ENCODE results near the gene MAPK10. TPM values are rescaled to one million over a fixed set of nuclear protein-coding genes. Genes with fewer than 3 reads are reported as not detected.

Gene MAPK10
- total and polyA plus RNA-seq, 2 donors (not counting 3 experiments of a cell fraction or from before 2014, with no cell fraction given), result 0.17 TPM; not detected in 1

DNA sequence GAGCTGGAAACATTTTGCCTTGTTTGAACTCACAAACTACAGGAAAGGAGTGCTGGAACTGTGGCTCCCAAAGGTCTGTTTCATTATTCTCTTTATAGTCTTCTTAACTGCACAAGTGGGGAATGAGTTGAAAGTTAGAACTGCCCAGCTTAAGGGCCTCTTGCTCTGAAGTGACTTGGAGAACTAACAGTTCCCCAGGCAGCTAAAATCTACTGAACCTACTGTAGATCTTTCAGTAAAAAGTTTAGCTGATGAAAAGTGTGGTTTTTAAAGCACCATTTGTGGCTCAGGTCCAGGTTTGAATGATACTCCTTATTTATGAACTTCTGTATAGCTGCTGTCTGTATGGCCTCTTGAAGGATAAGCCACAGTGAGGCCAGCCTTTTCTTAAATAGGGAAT is 353.8 kb downstream of the MAPK10 start:
- no peaks in the 10 kb centered on the region for H3K4me1 ChIP-seq (ENCODE audit: control insufficient read depth, extremely low read depth, insufficient read depth, low read length)
- H4K20me1 ChIP-seq (replicated peaks; ENCODE audit: control insufficient read depth, extremely low read depth, insufficient read depth, low read length), result no peaks in the 10 kb centered on the region
- ChIA-PET CTCF (interaction anchor here (1.5 kb wide), 2 partner anchors 9 to 19 kb away, joined by 4 to 5 read pairs; no protein-coding TSS in a partner anchor), POLR2A (no interaction called here)
- FAIRE-seq, result no peak
- no peaks in the 10 kb centered on the region for H3K27me3 ChIP-seq (ENCODE audit: control insufficient read depth in 2 of 2, insufficient read depth in 2 of 2, low read length in 2 of 2)
- H3K9me3 ChIP-seq (replicated peaks; ENCODE audit: control insufficient read depth, insufficient read depth, low read length), result no peaks in the 10 kb centered on the region
- no TSS peak for BruUV-seq (replicated peaks)
- H3K4me2 ChIP-seq (ENCODE audit: insufficient read depth, low read length), result no peak overlapping the region
- H3K27ac ChIP-seq (ENCODE audit: insufficient read depth, low read depth, low read length), result no peak overlapping the region
- peaks cover 2% of the 10 kb centered on the region for H3K79me2 ChIP-seq (ENCODE audit: control insufficient read depth, insufficient read depth, low read length)
- intact Hi-C loops (cut with micrococcal nuclease) (no loop called here), dilution Hi-C loops (cut with MboI; ENCODE audit: extremely low pct_ligation_motif_present, low sequenced_read_pairs) (no loop called here)
- TF ChIP-seq MYC (IDR thresholded peaks at IDR 0.05; ENCODE audit: low read depth, low read length) (no peak), GATA2 (IDR thresholded peaks at IDR 0.05; ENCODE audit: insufficient read depth, insufficient read length, low read depth, low read length) (no peak), POLR2A (IDR thresholded peaks at IDR 0.05; ENCODE audit: low read depth, low read length) (no peak), EZH2 (IDR thresholded peaks at IDR 0.05; ENCODE audit: borderline replicate concordance, low read depth, low read length, severe bottlenecking) (no peak), FOS (IDR thresholded peaks at IDR 0.05; ENCODE audit: borderline replicate concordance, insufficient read depth, low read length) (no peak), JUN (IDR thresholded peaks at IDR 0.05; ENCODE audit: borderline replicate concordance, insufficient read depth, insufficient read length, low read depth) (no peak)
- TF ChIP-seq, protein P1, sequence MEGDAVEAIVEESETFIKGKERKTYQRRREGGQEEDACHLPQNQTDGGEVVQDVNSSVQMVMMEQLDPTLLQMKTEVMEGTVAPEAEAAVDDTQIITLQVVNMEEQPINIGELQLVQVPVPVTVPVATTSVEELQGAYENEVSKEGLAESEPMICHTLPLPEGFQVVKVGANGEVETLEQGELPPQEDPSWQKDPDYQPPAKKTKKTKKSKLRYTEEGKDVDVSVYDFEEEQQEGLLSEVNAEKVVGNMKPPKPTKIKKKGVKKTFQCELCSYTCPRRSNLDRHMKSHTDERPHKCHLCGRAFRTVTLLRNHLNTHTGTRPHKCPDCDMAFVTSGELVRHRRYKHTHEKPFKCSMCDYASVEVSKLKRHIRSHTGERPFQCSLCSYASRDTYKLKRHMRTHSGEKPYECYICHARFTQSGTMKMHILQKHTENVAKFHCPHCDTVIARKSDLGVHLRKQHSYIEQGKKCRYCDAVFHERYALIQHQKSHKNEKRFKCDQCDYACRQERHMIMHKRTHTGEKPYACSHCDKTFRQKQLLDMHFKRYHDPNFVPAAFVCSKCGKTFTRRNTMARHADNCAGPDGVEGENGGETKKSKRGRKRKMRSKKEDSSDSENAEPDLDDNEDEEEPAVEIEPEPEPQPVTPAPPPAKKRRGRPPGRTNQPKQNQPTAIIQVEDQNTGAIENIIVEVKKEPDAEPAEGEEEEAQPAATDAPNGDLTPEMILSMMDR (IDR thresholded peaks at IDR 0.05; ENCODE audit: extremely low read depth in 1 of 2, insufficient read depth in 1 of 2, low read depth in 1 of 2, low read length in 2 of 2), result no peak
- TF ChIP-seq, protein P2, sequence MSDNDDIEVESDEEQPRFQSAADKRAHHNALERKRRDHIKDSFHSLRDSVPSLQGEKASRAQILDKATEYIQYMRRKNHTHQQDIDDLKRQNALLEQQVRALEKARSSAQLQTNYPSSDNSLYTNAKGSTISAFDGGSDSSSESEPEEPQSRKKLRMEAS (IDR thresholded peaks at IDR 0.05; ENCODE audit: insufficient read depth, insufficient read length), result no peak
- H3K4me3 ChIP-seq (replicated peaks in 1 of 3; ENCODE audit: insufficient read depth in 1 of 3, low read depth in 1 of 3, low read length in 3 of 3), result no peak overlapping the region
- no peak for DNase-seq (ENCODE audit: low read depth, low spot score)
- H3K9me1 ChIP-seq (replicated peaks; ENCODE audit: control insufficient read depth, extremely low read depth, insufficient read depth, low read length), result no peaks in the 10 kb centered on the region
- peaks cover 0 to 6% of the 10 kb centered on the region in 2 experiments for H3K36me3 ChIP-seq (ENCODE audit: control insufficient read depth in 2 of 2, extremely low read depth in 1 of 2, insufficient read depth in 2 of 2, low read length in 2 of 2)
- H2AFZ ChIP-seq (ENCODE audit: low read depth, low read length), result no peak overlapping the region
- no peak overlapping the region for H3K9ac ChIP-seq (replicated peaks; ENCODE audit: extremely low read depth, insufficient read depth, low read length)

Measured in endothelial cell of umbilical vein (primary cell).